Tibial nerve (tissue), 4 donors: ENCODE measurements around the gene SCAF4. TPM values are rescaled to one million over a fixed set of nuclear protein-coding genes. Genes with fewer than 3 reads are reported as not detected.

ENCODE experiments used
- DNase-seq, 2 donors: peaks; one replicate each; pipeline ENCODE4 v3.0.0-alpha.2; 2019; ENCODE audit warnings: low spot score in 2 of 2
- H3K27ac ChIP-seq, 4 donors: fragments of 200-600 bp; sonication (generic) in 3 of 4; one replicate each; pipeline ENCODE4 v1.5.1; 2017 to 2019; ENCODE audit warnings: mild to moderate bottlenecking in 1 of 4
- H3K27me3 ChIP-seq, 2 donors: fragments of 200-600 bp; sonication (generic) in 1 of 2; one replicate each; pipeline versions ENCODE4 v1.5.1 to v1.6.0; 2017 to 2019
- H3K36me3 ChIP-seq, 3 donors: fragments of 200-600 bp; sonication (generic); one replicate each; pipeline ENCODE4 v1.5.1; 2018 to 2019
- H3K4me1 ChIP-seq, 4 donors: fragments of 200-600 bp; sonication (generic) in 3 of 4; one replicate each; pipeline ENCODE4 v1.5.1; 2017 to 2019
- H3K4me3 ChIP-seq, 4 donors: fragments of 200-600 bp; sonication (generic) in 3 of 4; one replicate each; pipeline ENCODE4 v1.5.1; 2017 to 2019; ENCODE audit warnings: mild to moderate bottlenecking in 1 of 4, moderate library complexity in 1 of 4
- H3K9me3 ChIP-seq, 4 donors: fragments of 200-600 bp; sonication (generic) in 3 of 4; one replicate each; pipeline ENCODE4 v1.5.1; 2017 to 2019
- CTCF ChIP-seq, 5 experiments: fragments of 200-600 bp in 3 of 5; fragments of 450-650 bp in 2 of 5; sonication (generic) in 3 of 5; IDR thresholded peaks; one replicate each; pipeline ENCODE4 v1.5.1; 2016 to 2019; ENCODE audit warnings: antibody characterized with exemption in 5 of 5, mild to moderate bottlenecking in 3 of 5, moderate library complexity in 2 of 5
- EP300 ChIP-seq, 2 donors: sonication (generic); formaldehyde crosslinking; IDR thresholded peaks; one replicate each; pipeline ENCODE4 v1.6.1; 2017; ENCODE audit warnings: antibody characterized with exemption in 2 of 2, mild to moderate bottlenecking in 1 of 2
- POLR2A ChIP-seq, 2 donors: fragments of 450-650 bp; IDR thresholded peaks; one replicate each; pipeline ENCODE4 v1.6.1; 2017; ENCODE audit warnings: antibody characterized with exemption in 2 of 2, mild to moderate bottlenecking in 2 of 2, moderate library complexity in 2 of 2
- WGBS, 2 donors: methylation state at CpG; one replicate each; pipeline ENCODE4 v1.1.5; 2018; 5-methylcytosine and 5-hydroxymethylcytosine counted together
- total RNA-seq, 4 donors: library from RNA; depleted of rRNA; stranded (reverse); fragments of >200 nt; gene quantifications; one replicate each; pipeline ENCODE4 v1.1.0, GENCODE V29; 2016

Gene SCAF4
- total RNA-seq, 4 donors from 2014 or later = 13.2 to 23.2 (median 17.6) TPM

- no peak for DNase-seq
- TF ChIP-seq POLR2A (IDR thresholded peaks at IDR 0.05) = no peak
- no peak for TF ChIP-seq EP300 (IDR thresholded peaks at IDR 0.05)
- TF ChIP-seq CTCF (IDR thresholded peaks at IDR 0.05) = no peak
- Histone ChIP-seq H3K27ac (no peak overlapping the region), H3K4me3 (no peak overlapping the region), H3K36me3 (no peaks in the 10 kb centered on the region), H3K27me3 (no peaks in the 10 kb centered on the region), H3K4me1 (peaks cover 0 to 39% (median 7%) of the 10 kb centered on the region in 4 donors), H3K9me3 (no peaks in the 10 kb centered on the region)
- WGBS, 2 donors = 83 to 86% methylated on average over 3 of the region's 3 CpGs
These were observed 11.2 kb downstream of the SCAF4 start for GRCh38 chr21:31720739-31721138.

GRCh38 chr21:31720330-31720729, 11.6 kb downstream of the SCAF4 start:
- Histone ChIP-seq H3K36me3 (no peaks in the 10 kb centered on the region), H3K4me1 (peaks cover 0 to 40% (median 7%) of the 10 kb centered on the region in 4 donors), H3K27ac (no peak overlapping the region), H3K4me3 (no peak overlapping the region), H3K9me3 (no peaks in the 10 kb centered on the region), H3K27me3 (no peaks in the 10 kb centered on the region)
- WGBS, 2 donors = 67 to 70% methylated on average over 2 of the region's 2 CpGs
- TF ChIP-seq CTCF (IDR thresholded peaks at IDR 0.05) (no peak), POLR2A (IDR thresholded peaks at IDR 0.05) (no peak), EP300 (IDR thresholded peaks at IDR 0.05) (no peak)
- no peak for DNase-seq

- Histone ChIP-seq H3K4me3 (no peak overlapping the region), H3K9me3 (no peaks in the 10 kb centered on the region), H3K36me3 (no peaks in the 10 kb centered on the region), H3K27ac (no peak overlapping the region), H3K4me1 (peaks cover 0 to 52% (median 20%) of the 10 kb centered on the region in 4 donors), H3K27me3 (no peaks in the 10 kb centered on the region)
- no peak for DNase-seq
- 74 to 75% methylated on average over 2 of the region's 2 CpGs for WGBS, 2 donors
- TF ChIP-seq POLR2A (IDR thresholded peaks at IDR 0.05) (no peak), EP300 (IDR thresholded peaks at IDR 0.05) (no peak), CTCF (IDR thresholded peaks at IDR 0.05) (no peak)
These were observed 15.8 kb downstream of the SCAF4 start for GRCh38 chr21:31716106-31716505.

GRCh38 chr21:31714741-31715365, 17.1 kb downstream of the SCAF4 start:
- Histone ChIP-seq H3K4me1 (peaks cover 0 to 59% (median 28%) of the 10 kb centered on the region in 4 donors), H3K36me3 (no peaks in the 10 kb centered on the region), H3K27ac (no peak overlapping the region), H3K9me3 (no peaks in the 10 kb centered on the region), H3K4me3 (no peak overlapping the region), H3K27me3 (no peaks in the 10 kb centered on the region)
- no peak for DNase-seq
- WGBS, 2 donors = 79 to 81% methylated on average over 5 of the region's 5 CpGs
- no peak for TF ChIP-seq POLR2A (IDR thresholded peaks at IDR 0.05)
- no peak for TF ChIP-seq EP300 (IDR thresholded peaks at IDR 0.05)
- no peak for TF ChIP-seq CTCF (IDR thresholded peaks at IDR 0.05)

- Histone ChIP-seq H3K4me3 (no peak overlapping the region), H3K27me3 (no peaks in the 10 kb centered on the region), H3K9me3 (no peaks in the 10 kb centered on the region), H3K4me1 (peaks cover 0 to 66% (median 31%) of the 10 kb centered on the region in 4 donors), H3K27ac (no peak overlapping the region), H3K36me3 (no peaks in the 10 kb centered on the region)
- TF ChIP-seq EP300 (IDR thresholded peaks at IDR 0.05) (no peak), CTCF (IDR thresholded peaks at IDR 0.05) (no peak), POLR2A (IDR thresholded peaks at IDR 0.05) (no peak)
- WGBS, 2 donors = 68 to 70% methylated on average over 5 of the region's 5 CpGs
- DNase-seq = no peak
These were observed 17.8 kb downstream of the SCAF4 start for GRCh38 chr21:31713973-31714740.
